HCT116 (cell line): ENCODE results near the gene SYTL5. TPM values are rescaled to one million over a fixed set of nuclear protein-coding genes. Genes with fewer than 3 reads are reported as not detected.

Experiments
- ATAC-seq: fragments of 200-7000 bp; cut with Tn5 transposase; 2 replicates; pipeline ENCODE4 v1.9.1; 2020; ENCODE audit warnings: mild to moderate bottlenecking, moderate library complexity
- BruUV-seq: library from RNA; stranded (reverse); fragments of 400-500 nt; replicated peaks from 2 replicates; lab custom pipeline; 2021; lab: Mats Ljungman, UMichigan
- CTCF ChIA-PET: fragments of 300-600 bp; sonication (Branson Sonifier 250); formaldehyde crosslinking; loops from one replicate; lab custom pipeline; 2021; ENCODE audit warnings: antibody characterized with exemption; lab: Charles Lee
- POLR2A ChIA-PET: fragments of 300-600, 350-600 bp; sonication (Branson Sonifier 250); formaldehyde crosslinking; loops from one replicate; lab custom pipeline; 2021; ENCODE audit warnings: antibody characterized with exemption; lab: Charles Lee
- RAD21 ChIA-PET, 2 experiments: fragments of 300-600 bp; sonication (Branson Sonifier 250); formaldehyde crosslinking; loops; one replicate each; lab custom pipeline; 2023; ENCODE audit warnings: low total read pairs in 2 of 2; ENCODE audit not compliant: uncharacterized antibody in 2 of 2, unreplicated experiment in 2 of 2, low non-redundant PET in 1 of 2; lab: Charles Lee
- DNase-seq: peaks from one replicate; pipeline ENCODE4 v3.0.0-alpha.2; 2010; ENCODE audit warnings: low read depth, low spot score
- H2AFZ ChIP-seq: fragments of 200-600 bp; shearing (Covaris generic), sonication (generic); 2 replicates; pipeline ENCODE4 v1.6.1; 2017; ENCODE audit warnings: low read depth, mixed run types, mixed read lengths, antibody characterized with exemption, low read length; ENCODE audit not compliant: poor library complexity, severe bottlenecking
- H3K27ac ChIP-seq: 2 replicates; pipeline ENCODE4 v1.5.1; 2012; ENCODE audit warnings: low read depth, low read length
- H3K27me3 ChIP-seq: fragments of 200-600 bp; sonication (generic); 2 replicates; pipeline ENCODE4 v1.6.1; 2016; ENCODE audit warnings: mixed run types, low read length, mixed read lengths; ENCODE audit not compliant: insufficient read depth
- H3K36me3 ChIP-seq, 2 experiments: fragments of 200-500 bp in 1 of 2; fragments of 200-600 bp in 1 of 2; sonication (Bioruptor generic) in 1 of 2; sonication (generic) in 1 of 2; 2 replicates each; pipeline versions ENCODE4 v1.5.1 to v1.6.1; 2014 to 2016; ENCODE audit warnings: low read length in 2 of 2, inconsistent platforms in 1 of 2, mixed read lengths in 1 of 2, mixed run types in 1 of 2; ENCODE audit not compliant: insufficient read depth in 2 of 2, control insufficient read depth in 1 of 2
- H3K4me1 ChIP-seq, 2 experiments: fragments of 200-600 bp in 1 of 2; sonication (generic) in 1 of 2; 2 replicates each; pipeline versions ENCODE4 v1.5.1 to v1.6.1; 2012 to 2017; ENCODE audit warnings: low read length in 2 of 2, inconsistent platforms in 1 of 2, mild to moderate bottlenecking in 1 of 2, mixed read lengths in 1 of 2, mixed run types in 1 of 2, moderate library complexity in 1 of 2; ENCODE audit not compliant: insufficient read depth in 2 of 2, control insufficient read depth in 1 of 2
- H3K4me2 ChIP-seq: fragments of 200-600 bp; sonication (generic); 2 replicates; pipeline ENCODE4 v1.6.1; 2017; ENCODE audit warnings: mixed run types, low read length, mixed read lengths
- H3K4me3 ChIP-seq, 2 experiments: fragments of 200-600 bp in 1 of 2; sonication (generic) in 1 of 2; replicated peaks in 1 of 2; 2 replicates each; pipeline ENCODE4 v1.5.1; 2011 to 2016; ENCODE audit warnings: low read length in 2 of 2, control low read depth in 1 of 2, low read depth in 1 of 2, mild to moderate bottlenecking in 1 of 2, mixed read lengths in 1 of 2, mixed run types in 1 of 2
- H3K79me2 ChIP-seq: fragments of 200-600 bp; sonication (generic); 2 replicates; pipeline ENCODE4 v1.6.1; 2017; ENCODE audit warnings: mild to moderate bottlenecking, mixed run types, low read length, moderate library complexity, mixed read lengths; ENCODE audit not compliant: insufficient read depth
- H3K9ac ChIP-seq: fragments of 200-600 bp; sonication (generic); 2 replicates; pipeline ENCODE4 v1.6.1; 2016; ENCODE audit warnings: low read length, mixed read lengths
- H3K9me2 ChIP-seq: fragments of 200-600 bp; sonication (generic), shearing (Covaris generic); 2 replicates; pipeline ENCODE4 v1.6.1; 2017; ENCODE audit warnings: mixed run types, mild to moderate bottlenecking, moderate library complexity; ENCODE audit not compliant: insufficient read depth
- H3K9me3 ChIP-seq, 2 experiments: fragments of 200-500 bp in 1 of 2; fragments of 200-600 bp in 1 of 2; sonication (Bioruptor generic) in 1 of 2; sonication (generic) in 1 of 2; 2 replicates each; pipeline ENCODE4 v1.6.1; 2014 to 2017; ENCODE audit warnings: low read length in 2 of 2, mixed read lengths in 2 of 2, inconsistent platforms in 1 of 2, low read depth in 1 of 2, mild to moderate bottlenecking in 1 of 2, mixed run types in 1 of 2, moderate library complexity in 1 of 2; ENCODE audit not compliant: control insufficient read depth in 1 of 2, insufficient read depth in 1 of 2
- H4K20me1 ChIP-seq: fragments of 200-600 bp; sonication (generic), shearing (Covaris generic); 2 replicates; pipeline ENCODE4 v1.6.1; 2017; ENCODE audit warnings: mixed run types, mild to moderate bottlenecking, moderate library complexity; ENCODE audit not compliant: insufficient read depth
- CTCF ChIP-seq, 3 experiments: fragments of 200-600 bp in 1 of 3; sonication (generic) in 1 of 3; IDR thresholded peaks in 2 of 3; conservative IDR thresholded peaks in 1 of 3; 2 replicates each; pipeline ENCODE4 v1.5.1; 2012 to 2017; ENCODE audit warnings: low read depth in 2 of 3, low read length in 2 of 3, antibody characterized with exemption in 1 of 3, borderline replicate concordance in 1 of 3, control low read depth in 1 of 3, mild to moderate bottlenecking in 1 of 3, mixed read lengths in 1 of 3, mixed run types in 1 of 3, moderate library complexity in 1 of 3; ENCODE audit not compliant: insufficient read depth in 1 of 3
- EZH2 ChIP-seq: fragments of 200-600 bp; sonication (generic); IDR thresholded peaks from 2 replicates; pipeline ENCODE4 v1.6.1; 2017; ENCODE audit warnings: antibody characterized with exemption, mixed run types
- EZH2phosphoT487 ChIP-seq: fragments of 200-600 bp; IDR thresholded peaks from 2 replicates; pipeline ENCODE4 v1.6.1; 2018; ENCODE audit warnings: antibody characterized with exemption, borderline replicate concordance
- FOSL1 ChIP-seq: IDR thresholded peaks from 2 replicates; pipeline ENCODE4 v1.6.1; 2012; ENCODE audit warnings: low read depth
- JUND ChIP-seq: IDR thresholded peaks from 2 replicates; pipeline ENCODE4 v1.6.1; 2012
- POLR2A ChIP-seq: IDR thresholded peaks from 2 replicates; pipeline ENCODE4 v1.7.0; 2011; ENCODE audit warnings: borderline replicate concordance; ENCODE audit not compliant: insufficient read depth, insufficient read length; ENCODE audit errors: extremely low read depth
- POLR2AphosphoS5 ChIP-seq: IDR thresholded peaks from 2 replicates; pipeline ENCODE4 v1.6.1; 2011; ENCODE audit warnings: mild to moderate bottlenecking, low read depth, low read length, moderate library complexity
- SIN3A ChIP-seq: IDR thresholded peaks from 2 replicates; pipeline ENCODE4 v1.6.1; 2012; ENCODE audit warnings: low read depth
- ZFX ChIP-seq: fragments of 450-650 bp; IDR thresholded peaks from 2 replicates; pipeline ENCODE4 v1.6.1; 2017
- intact Hi-C: fragments of 100-400 bp; cut with micrococcal nuclease; formaldehyde crosslinking; loops from 2 replicates; pipeline ENCODE4 v1.10.0; 2022
- total RNA-seq: library from RNA; stranded (reverse); gene quantifications from one replicate; pipeline ENCODE4 v1.2.1, GENCODE V29; 2021; ENCODE audit not compliant: unreplicated experiment
- TF ChIP-seq, protein P1 (sequence below): IDR thresholded peaks from 2 replicates; pipeline ENCODE4 v1.6.1; 2012

The SYTL5 gene
- total RNA-seq, 1 experiment from 2014 or later: 0.20 TPM

- Histone ChIP-seq H3K9ac (no peak overlapping the region), H3K36me3 (no peaks in the 10 kb centered on the region), H3K27ac (no peak overlapping the region), H3K4me1 (no peaks in the 10 kb centered on the region), H4K20me1 (no peaks in the 10 kb centered on the region), H3K4me3 (no peak overlapping the region), H3K4me2 (no peak overlapping the region), H3K9me3 (no peaks in the 10 kb centered on the region), H3K79me2 (no peaks in the 10 kb centered on the region), H3K9me2 (no peaks in the 10 kb centered on the region), H3K27me3 (no peaks in the 10 kb centered on the region), H2AFZ (no peak overlapping the region)
- intact Hi-C loops: no loop called here
- no TSS peak for BruUV-seq
- CTCF ChIA-PET: no interaction called here
- RAD21 ChIA-PET: no interaction called here
- TF ChIP-seq FOSL1 (no peak), CTCF (IDR thresholded peaks at IDR 0.05 in 2 of 3, conservative IDR thresholded peaks at IDR 0.05 in 1 of 3; ENCODE audit: borderline replicate concordance in 1 of 3, insufficient read depth in 1 of 3, low read depth in 2 of 3, low read length in 2 of 3) (no peak), SIN3A (no peak), POLR2A (no peak), EZH2 (no peak), ZFX (no peak), EZH2phosphoT487 (no peak), JUND (no peak), POLR2AphosphoS5 (no peak)
- TF ChIP-seq, protein P1, sequence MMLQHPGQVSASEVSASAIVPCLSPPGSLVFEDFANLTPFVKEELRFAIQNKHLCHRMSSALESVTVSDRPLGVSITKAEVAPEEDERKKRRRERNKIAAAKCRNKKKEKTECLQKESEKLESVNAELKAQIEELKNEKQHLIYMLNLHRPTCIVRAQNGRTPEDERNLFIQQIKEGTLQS: no peak
- DNase-seq: no peak
- no peak for ATAC-seq
- POLR2A ChIA-PET: no interaction called here
Observed at GRCh38 chrX:38138157-38138891, 132.0 kb downstream of the SYTL5 start.
